ENCODE measurements around the gene KRTAP5-4. TPM values are rescaled to one million over a fixed set of nuclear protein-coding genes. Genes with fewer than 3 reads are reported as not detected.

The KRTAP5-4 gene
- total and polyA plus RNA-seq, 2 donors (not counting 3 experiments of a cell fraction or from before 2014, with no cell fraction given), result not detected

DNA sequence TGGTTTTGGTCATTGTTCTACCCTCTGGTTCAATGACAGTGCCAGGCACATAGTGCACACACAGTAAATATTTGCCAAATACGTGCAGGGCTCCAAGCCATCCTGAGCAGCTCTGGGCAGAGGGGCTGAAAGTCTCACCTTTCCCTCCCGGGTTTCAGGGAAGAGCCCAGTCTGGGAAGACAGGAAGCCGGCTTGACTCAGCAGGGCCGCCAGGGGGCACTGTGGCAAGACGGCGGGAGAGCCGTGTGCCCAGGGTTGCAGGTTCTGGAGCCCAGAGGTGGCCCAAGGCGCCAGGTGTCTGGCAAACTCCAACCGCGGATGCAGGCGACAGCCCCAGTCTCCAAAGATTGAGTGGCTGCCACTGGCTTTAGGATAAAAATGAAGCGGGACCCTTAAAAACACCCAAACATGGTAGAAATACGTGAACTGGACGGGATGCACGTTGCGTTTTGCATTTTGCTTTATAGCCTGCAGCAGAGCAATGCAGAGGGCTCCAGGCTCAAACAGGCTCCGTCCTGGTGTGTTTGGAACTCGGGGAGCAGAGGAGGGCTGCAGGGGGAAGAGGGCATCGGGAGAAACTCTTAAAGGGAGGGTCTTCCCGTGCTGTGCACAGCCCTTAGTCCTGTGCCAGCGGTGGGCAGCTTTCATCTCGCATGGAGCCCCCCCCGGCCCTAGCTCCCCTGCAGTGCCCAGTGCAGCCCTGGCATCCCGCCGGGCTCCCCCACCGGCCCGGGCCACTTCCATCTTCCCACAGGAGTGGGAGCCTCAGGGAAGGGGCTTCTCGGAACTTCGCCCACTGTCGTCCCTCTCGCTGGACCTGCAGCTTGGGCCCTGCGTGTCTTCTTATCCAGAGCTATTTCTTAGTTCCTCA is 18.4 kb upstream of the KRTAP5-4 start:
- Histone ChIP-seq H3K79me2 (ENCODE audit: control insufficient read depth, insufficient read depth, low read length) (no peaks in the 10 kb centered on the region), H3K36me3 (ENCODE audit: control insufficient read depth in 2 of 2, extremely low read depth in 1 of 2, insufficient read depth in 2 of 2, low read length in 2 of 2) (no peaks in the 10 kb centered on the region), H3K4me3 (replicated peaks in 1 of 3; ENCODE audit: insufficient read depth in 1 of 3, low read depth in 1 of 3, low read length in 3 of 3) (no peak overlapping the region), H3K9ac (replicated peaks; ENCODE audit: extremely low read depth, insufficient read depth, low read length) (no peak overlapping the region), H3K27me3 (ENCODE audit: control insufficient read depth in 2 of 2, insufficient read depth in 2 of 2, low read length in 2 of 2) (peaks cover 2 to 3% of the 10 kb centered on the region in 2 experiments), H3K27ac (ENCODE audit: insufficient read depth, low read depth, low read length) (no peak overlapping the region), H3K4me1 (ENCODE audit: control insufficient read depth, extremely low read depth, insufficient read depth, low read length) (peaks cover 11% of the 10 kb centered on the region), H3K9me3 (replicated peaks; ENCODE audit: control insufficient read depth, insufficient read depth, low read length) (no peaks in the 10 kb centered on the region), H2AFZ (ENCODE audit: low read depth, low read length) (no peak overlapping the region), H3K4me2 (ENCODE audit: insufficient read depth, low read length) (no peak overlapping the region), H4K20me1 (replicated peaks; ENCODE audit: control insufficient read depth, extremely low read depth, insufficient read depth, low read length) (no peaks in the 10 kb centered on the region), H3K9me1 (replicated peaks; ENCODE audit: control insufficient read depth, extremely low read depth, insufficient read depth, low read length) (no peaks in the 10 kb centered on the region)
- no TSS peak for BruUV-seq (replicated peaks)
- FAIRE-seq (no peak), DNase-seq (ENCODE audit: low read depth, low spot score) (no peak)
- ChIA-PET POLR2A (no interaction called here), CTCF (interaction anchor here (1.0 to 4.9 kb wide), 10 partner anchors 8 to 511 kb away, joined by 3 to 74 read pairs (median 6); partner anchors contain the start of gene KRTAP5-5)
- dilution Hi-C loops (cut with MboI; ENCODE audit: extremely low pct_ligation_motif_present, low sequenced_read_pairs) (no loop called here), intact Hi-C loops (cut with micrococcal nuclease) (no loop called here)
- TF ChIP-seq POLR2A (IDR thresholded peaks at IDR 0.05; ENCODE audit: low read depth, low read length), result no peak
- TF ChIP-seq, protein P1, sequence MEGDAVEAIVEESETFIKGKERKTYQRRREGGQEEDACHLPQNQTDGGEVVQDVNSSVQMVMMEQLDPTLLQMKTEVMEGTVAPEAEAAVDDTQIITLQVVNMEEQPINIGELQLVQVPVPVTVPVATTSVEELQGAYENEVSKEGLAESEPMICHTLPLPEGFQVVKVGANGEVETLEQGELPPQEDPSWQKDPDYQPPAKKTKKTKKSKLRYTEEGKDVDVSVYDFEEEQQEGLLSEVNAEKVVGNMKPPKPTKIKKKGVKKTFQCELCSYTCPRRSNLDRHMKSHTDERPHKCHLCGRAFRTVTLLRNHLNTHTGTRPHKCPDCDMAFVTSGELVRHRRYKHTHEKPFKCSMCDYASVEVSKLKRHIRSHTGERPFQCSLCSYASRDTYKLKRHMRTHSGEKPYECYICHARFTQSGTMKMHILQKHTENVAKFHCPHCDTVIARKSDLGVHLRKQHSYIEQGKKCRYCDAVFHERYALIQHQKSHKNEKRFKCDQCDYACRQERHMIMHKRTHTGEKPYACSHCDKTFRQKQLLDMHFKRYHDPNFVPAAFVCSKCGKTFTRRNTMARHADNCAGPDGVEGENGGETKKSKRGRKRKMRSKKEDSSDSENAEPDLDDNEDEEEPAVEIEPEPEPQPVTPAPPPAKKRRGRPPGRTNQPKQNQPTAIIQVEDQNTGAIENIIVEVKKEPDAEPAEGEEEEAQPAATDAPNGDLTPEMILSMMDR (IDR thresholded peaks at IDR 0.05; ENCODE audit: extremely low read depth in 1 of 2, insufficient read depth in 1 of 2, low read depth in 1 of 2, low read length in 2 of 2), result peak; percentile 78 to 82

DNA sequence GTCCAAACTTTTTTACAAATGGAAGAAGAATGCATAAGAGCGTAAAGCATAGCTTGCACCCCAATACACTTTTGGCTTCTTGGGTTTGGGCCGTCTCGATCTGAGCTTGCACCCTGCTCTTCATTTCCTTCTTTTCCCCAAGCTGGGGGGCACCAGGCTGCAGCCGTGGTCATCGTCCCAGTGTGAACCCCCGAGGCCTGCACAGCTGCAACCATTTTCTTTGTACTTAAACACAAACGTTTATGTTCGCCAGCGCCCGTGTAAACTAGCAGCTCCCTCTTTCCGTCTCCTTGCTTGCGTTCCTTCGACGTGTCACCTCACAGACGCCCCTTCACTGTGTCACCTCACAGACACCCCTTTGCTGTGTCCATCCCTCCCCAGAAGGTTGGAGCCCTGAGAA is 17.7 kb upstream of the KRTAP5-4 start:
- H3K4me3 ChIP-seq (replicated peaks in 1 of 3; ENCODE audit: insufficient read depth in 1 of 3, low read depth in 1 of 3, low read length in 3 of 3), result no peak overlapping the region
- H3K4me2 ChIP-seq (ENCODE audit: insufficient read depth, low read length), result no peak overlapping the region
- BruUV-seq (replicated peaks), result no TSS peak
- H2AFZ ChIP-seq (ENCODE audit: low read depth, low read length), result no peak overlapping the region
- H3K79me2 ChIP-seq (ENCODE audit: control insufficient read depth, insufficient read depth, low read length), result no peaks in the 10 kb centered on the region
- no peak overlapping the region for H3K9ac ChIP-seq (replicated peaks; ENCODE audit: extremely low read depth, insufficient read depth, low read length)
- H3K9me1 ChIP-seq (replicated peaks; ENCODE audit: control insufficient read depth, extremely low read depth, insufficient read depth, low read length), result no peaks in the 10 kb centered on the region
- DNase-seq (ENCODE audit: low read depth, low spot score) (no peak), FAIRE-seq (no peak)
- peaks cover 11% of the 10 kb centered on the region for H3K4me1 ChIP-seq (ENCODE audit: control insufficient read depth, extremely low read depth, insufficient read depth, low read length)
- TF ChIP-seq GATA2 (IDR thresholded peaks at IDR 0.05; ENCODE audit: insufficient read depth, insufficient read length, low read depth, low read length) (no peak), POLR2AphosphoS5 (IDR thresholded peaks at IDR 0.05; ENCODE audit: insufficient read depth, low read depth, low read length) (no peak), POLR2A (IDR thresholded peaks at IDR 0.05; ENCODE audit: low read depth, low read length) (no peak), EZH2 (IDR thresholded peaks at IDR 0.05; ENCODE audit: borderline replicate concordance, low read depth, low read length, severe bottlenecking) (no peak), FOS (IDR thresholded peaks at IDR 0.05; ENCODE audit: borderline replicate concordance, insufficient read depth, low read length) (no peak), MYC (IDR thresholded peaks at IDR 0.05; ENCODE audit: low read depth, low read length) (no peak), JUN (IDR thresholded peaks at IDR 0.05; ENCODE audit: borderline replicate concordance, insufficient read depth, insufficient read length, low read depth) (no peak)
- TF ChIP-seq, protein P1 (IDR thresholded peaks at IDR 0.05; ENCODE audit: extremely low read depth in 1 of 2, insufficient read depth in 1 of 2, low read depth in 1 of 2, low read length in 2 of 2), result no peak
- TF ChIP-seq, protein P2, sequence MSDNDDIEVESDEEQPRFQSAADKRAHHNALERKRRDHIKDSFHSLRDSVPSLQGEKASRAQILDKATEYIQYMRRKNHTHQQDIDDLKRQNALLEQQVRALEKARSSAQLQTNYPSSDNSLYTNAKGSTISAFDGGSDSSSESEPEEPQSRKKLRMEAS (IDR thresholded peaks at IDR 0.05; ENCODE audit: insufficient read depth, insufficient read length), result no peak
- H3K9me3 ChIP-seq (replicated peaks; ENCODE audit: control insufficient read depth, insufficient read depth, low read length), result no peaks in the 10 kb centered on the region
- no peaks in the 10 kb centered on the region for H3K36me3 ChIP-seq (ENCODE audit: control insufficient read depth in 2 of 2, extremely low read depth in 1 of 2, insufficient read depth in 2 of 2, low read length in 2 of 2)
- H3K27me3 ChIP-seq (ENCODE audit: control insufficient read depth in 2 of 2, insufficient read depth in 2 of 2, low read length in 2 of 2), result peaks cover 2 to 3% of the 10 kb centered on the region in 2 experiments
- H3K27ac ChIP-seq (ENCODE audit: insufficient read depth, low read depth, low read length), result no peak overlapping the region
- no peaks in the 10 kb centered on the region for H4K20me1 ChIP-seq (replicated peaks; ENCODE audit: control insufficient read depth, extremely low read depth, insufficient read depth, low read length)
- intact Hi-C loops (cut with micrococcal nuclease) (loop anchor here (5.0 kb wide), 1 partner anchor 52 kb away; the partner anchor contains the start of gene KRTAP5-1), dilution Hi-C loops (cut with MboI; ENCODE audit: extremely low pct_ligation_motif_present, low sequenced_read_pairs) (no loop called here)
- POLR2A ChIA-PET, result no interaction called here
- CTCF ChIA-PET, result interaction anchor here (0.7 to 4.9 kb wide), 16 partner anchors 9 to 524 kb away, joined by 3 to 74 read pairs (median 4); partner anchors contain the start of gene KRTAP5-5

Data from endothelial cell of umbilical vein (primary cell).